ENCODE measurements around the gene ACTR3C.

GRCh38 chr7:150345012-150345411 lies 21.7 kb upstream of the ACTR3C start:
- TF ChIP-seq CTCF (IDR thresholded peaks at IDR 0.05) = no peak
- no peak for TF ChIP-seq POLR2A (IDR thresholded peaks at IDR 0.05)
